ENCODE results near the gene C10orf120. TPM values are rescaled to one million over a fixed set of nuclear protein-coding genes. Genes with fewer than 3 reads are reported as not detected.

Gene C10orf120
- total RNA-seq, 1 donor from 2014 or later, result not detected

DNA sequence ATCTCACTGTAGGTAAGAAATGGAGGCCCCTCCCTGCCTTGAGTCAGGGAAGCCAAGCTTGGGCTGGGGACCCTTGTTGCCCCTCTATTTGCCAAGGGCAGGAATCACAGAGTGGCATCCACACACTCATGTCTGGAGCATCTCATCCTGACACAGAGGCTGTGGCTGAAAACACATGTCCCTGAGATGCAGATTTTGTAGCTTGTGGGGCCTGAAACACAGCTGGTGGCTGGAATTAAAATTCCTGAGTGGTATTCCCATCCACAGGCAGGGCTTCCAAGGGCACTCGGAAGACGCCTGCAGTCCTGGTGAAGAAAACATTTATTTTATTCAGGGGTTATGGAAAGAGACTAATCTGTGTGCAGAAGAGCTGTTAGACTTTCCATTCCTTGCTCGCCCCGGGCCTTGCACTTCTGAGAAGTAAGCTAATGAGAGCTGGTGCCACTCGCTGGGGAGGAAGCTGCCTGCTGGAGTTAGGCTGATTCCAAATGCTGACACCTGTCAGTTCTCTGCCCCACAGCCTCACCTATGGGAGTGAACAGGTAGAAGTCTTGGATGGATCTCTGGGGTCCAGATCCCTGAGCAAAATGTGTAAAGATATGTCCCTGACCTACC, 36.0 kb downstream of the C10orf120 start:
- intact Hi-C loops (cut with micrococcal nuclease), result no loop called here
- no peak overlapping the region for H3K4me3 Mint-ChIP-seq
- no peak for DNase-seq
- H3K27ac Mint-ChIP-seq, result no peak overlapping the region
- H3K9me3 Mint-ChIP-seq, result no peaks in the 10 kb centered on the region
- no peaks in the 10 kb centered on the region for H3K36me3 Mint-ChIP-seq (ENCODE audit: low read depth)
- peaks cover 3% of the 10 kb centered on the region for H3K27me3 Mint-ChIP-seq
- no peaks in the 10 kb centered on the region for H3K4me1 Mint-ChIP-seq

DNA sequence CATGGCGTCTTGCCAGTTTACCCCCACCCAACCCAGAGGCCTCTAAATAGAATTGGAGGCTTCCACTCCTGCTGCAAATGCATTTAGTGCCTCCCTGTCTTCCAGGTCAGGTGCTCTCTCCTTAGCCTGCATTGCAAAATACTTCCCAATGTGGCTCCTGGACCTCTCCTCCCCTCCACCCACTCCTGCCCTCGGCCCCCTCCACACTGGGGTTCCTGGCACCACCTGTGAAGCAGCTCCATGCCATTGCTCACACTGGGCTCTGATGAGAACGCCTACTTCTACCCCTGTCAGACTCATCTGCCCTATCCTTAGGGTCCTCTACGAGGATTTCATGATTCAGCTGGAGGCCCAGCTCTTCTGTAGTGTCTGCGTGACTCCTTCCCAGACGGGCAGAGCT, 37.4 kb downstream of the C10orf120 start:
- H3K9me3 Mint-ChIP-seq, result no peaks in the 10 kb centered on the region
- H3K4me1 Mint-ChIP-seq, result no peaks in the 10 kb centered on the region
- H3K4me3 Mint-ChIP-seq, result no peak overlapping the region
- no peak for DNase-seq
- no peaks in the 10 kb centered on the region for H3K27me3 Mint-ChIP-seq
- intact Hi-C loops (cut with micrococcal nuclease), result no loop called here
- no peaks in the 10 kb centered on the region for H3K36me3 Mint-ChIP-seq (ENCODE audit: low read depth)
- H3K27ac Mint-ChIP-seq, result no peak overlapping the region

- no peak for DNase-seq
- no peak overlapping the region for H3K4me3 Mint-ChIP-seq
- no peaks in the 10 kb centered on the region for H3K4me1 Mint-ChIP-seq
- intact Hi-C loops (cut with micrococcal nuclease), result no loop called here
- H3K27me3 Mint-ChIP-seq, result no peaks in the 10 kb centered on the region
- H3K27ac Mint-ChIP-seq, result no peak overlapping the region
- no peaks in the 10 kb centered on the region for H3K9me3 Mint-ChIP-seq
- H3K36me3 Mint-ChIP-seq (ENCODE audit: low read depth), result no peaks in the 10 kb centered on the region
Observed at GRCh38 chr10:122660696-122661095, 39.0 kb downstream of the C10orf120 start.

- intact Hi-C loops (cut with micrococcal nuclease), result no loop called here
- no peak overlapping the region for H3K27ac Mint-ChIP-seq
Observed at GRCh38 chr10:122659651-122660050, 40.0 kb downstream of the C10orf120 start.

DNA sequence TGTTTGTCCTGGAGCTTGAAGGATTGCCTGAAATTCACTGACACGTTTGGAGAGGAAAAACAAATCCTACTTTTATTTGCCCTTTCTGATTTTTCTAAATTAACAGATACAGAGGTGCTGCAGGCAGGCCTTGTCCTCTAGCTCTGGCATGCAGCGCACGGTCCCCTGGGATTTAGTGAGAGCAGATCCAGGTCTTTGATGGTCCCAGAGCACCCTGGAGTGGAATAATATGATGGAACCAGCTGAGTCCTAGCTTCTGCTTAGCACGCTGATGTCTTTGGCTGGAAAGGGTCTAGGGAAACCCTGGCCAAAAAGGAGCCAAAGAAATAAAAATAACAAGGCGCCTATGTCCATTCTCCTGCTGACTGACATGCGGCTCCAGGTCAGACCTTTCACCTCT, 40.5 kb downstream of the C10orf120 start:
- Mint-ChIP-seq H3K27ac (no peak overlapping the region), H3K4me1 (no peaks in the 10 kb centered on the region), H3K9me3 (no peaks in the 10 kb centered on the region), H3K4me3 (no peak overlapping the region), H3K36me3 (ENCODE audit: low read depth) (no peaks in the 10 kb centered on the region), H3K27me3 (no peaks in the 10 kb centered on the region)
- intact Hi-C loops (cut with micrococcal nuclease), result no loop called here
- no peak for DNase-seq

More at GRCh38 chr10:122659651-122660050, 40.0 kb downstream of the C10orf120 start:
- Mint-ChIP-seq H3K9me3 (no peaks in the 10 kb centered on the region), H3K27me3 (no peaks in the 10 kb centered on the region), H3K36me3 (ENCODE audit: low read depth) (no peaks in the 10 kb centered on the region), H3K4me3 (no peak overlapping the region), H3K4me1 (no peaks in the 10 kb centered on the region)
- no peak for DNase-seq

GRCh38 chr10:122658356-122659049, 41.1 kb downstream of the C10orf120 start:
- Mint-ChIP-seq H3K27ac (peak overlapping the region; percentile 56), H3K27me3 (no peaks in the 10 kb centered on the region), H3K4me1 (no peaks in the 10 kb centered on the region), H3K4me3 (no peak overlapping the region), H3K9me3 (no peaks in the 10 kb centered on the region), H3K36me3 (ENCODE audit: low read depth) (no peaks in the 10 kb centered on the region)
- no peak for DNase-seq
- intact Hi-C loops (cut with micrococcal nuclease), result no loop called here

GRCh38 chr10:122657729-122658128, 41.9 kb downstream of the C10orf120 start:
- Mint-ChIP-seq H3K4me3 (no peak overlapping the region), H3K27ac (no peak overlapping the region), H3K27me3 (peaks cover 4% of the 10 kb centered on the region), H3K36me3 (ENCODE audit: low read depth) (no peaks in the 10 kb centered on the region), H3K9me3 (no peaks in the 10 kb centered on the region), H3K4me1 (no peaks in the 10 kb centered on the region)
- intact Hi-C loops (cut with micrococcal nuclease), result no loop called here
- DNase-seq, result no peak

DNA sequence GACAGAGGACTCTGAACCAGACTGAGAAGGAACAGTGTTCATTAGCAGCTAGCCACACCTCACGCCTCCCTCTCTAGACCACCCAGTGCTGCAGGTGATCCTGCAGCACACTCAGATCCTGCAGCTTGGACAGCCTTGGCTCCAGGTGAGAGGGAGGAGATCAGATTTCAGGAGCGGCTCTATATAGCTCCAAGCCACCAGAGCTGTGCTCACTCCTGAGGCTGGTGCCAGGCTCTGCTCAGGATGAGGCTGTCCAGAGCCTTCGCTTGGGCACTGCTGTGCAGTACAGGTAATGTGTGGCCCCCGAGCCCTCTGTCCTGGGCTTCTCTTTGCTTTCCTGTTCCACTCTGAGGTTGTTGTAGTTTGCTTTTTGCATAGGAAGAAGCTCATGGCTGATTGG, 42.4 kb downstream of the C10orf120 start:
- H3K9me3 Mint-ChIP-seq, result no peaks in the 10 kb centered on the region
- intact Hi-C loops (cut with micrococcal nuclease), result no loop called here
- H3K27ac Mint-ChIP-seq, result no peak overlapping the region

GRCh38 chr10:122656741-122657140, 42.9 kb downstream of the C10orf120 start:
- H3K27ac Mint-ChIP-seq, result no peak overlapping the region
- no peaks in the 10 kb centered on the region for H3K9me3 Mint-ChIP-seq
- no peak for DNase-seq
- H3K4me3 Mint-ChIP-seq, result no peak overlapping the region
- H3K36me3 Mint-ChIP-seq (ENCODE audit: low read depth), result no peaks in the 10 kb centered on the region
- no peaks in the 10 kb centered on the region for H3K4me1 Mint-ChIP-seq
- intact Hi-C loops (cut with micrococcal nuclease), result no loop called here
- peaks cover 8% of the 10 kb centered on the region for H3K27me3 Mint-ChIP-seq

More for the DNA sequence above, 42.4 kb downstream of the C10orf120 start:
- H3K4me3 Mint-ChIP-seq, result no peak overlapping the region
- no peaks in the 10 kb centered on the region for H3K36me3 Mint-ChIP-seq (ENCODE audit: low read depth)
- no peak for DNase-seq
- peaks cover 6% of the 10 kb centered on the region for H3K27me3 Mint-ChIP-seq
- no peaks in the 10 kb centered on the region for H3K4me1 Mint-ChIP-seq

DNA sequence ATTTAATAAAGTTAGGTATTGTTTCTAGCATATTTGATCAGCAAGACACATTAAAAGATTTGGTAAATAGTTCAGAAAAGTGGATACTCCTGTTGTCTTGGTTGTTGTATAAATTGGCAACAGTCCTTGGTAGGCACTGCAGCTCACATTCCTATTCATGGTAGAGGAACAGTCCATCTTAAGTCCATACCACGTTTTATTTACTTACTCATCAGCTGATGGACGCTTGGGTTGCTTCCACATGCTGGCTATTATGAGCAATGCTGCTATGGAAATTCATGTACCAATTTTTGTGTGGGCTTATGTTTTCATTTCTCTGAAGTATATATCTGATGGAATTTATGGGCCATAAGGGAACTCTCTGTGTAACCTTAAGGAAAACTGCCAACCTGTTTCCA, 43.3 kb downstream of the C10orf120 start:
- intact Hi-C loops (cut with micrococcal nuclease), result no loop called here
- no peaks in the 10 kb centered on the region for H3K4me1 Mint-ChIP-seq
- H3K27me3 Mint-ChIP-seq, result peaks cover 8% of the 10 kb centered on the region
- H3K36me3 Mint-ChIP-seq (ENCODE audit: low read depth), result no peaks in the 10 kb centered on the region
- no peak for DNase-seq
- no peak overlapping the region for H3K4me3 Mint-ChIP-seq
- H3K9me3 Mint-ChIP-seq, result no peaks in the 10 kb centered on the region
- no peak overlapping the region for H3K27ac Mint-ChIP-seq

DNA sequence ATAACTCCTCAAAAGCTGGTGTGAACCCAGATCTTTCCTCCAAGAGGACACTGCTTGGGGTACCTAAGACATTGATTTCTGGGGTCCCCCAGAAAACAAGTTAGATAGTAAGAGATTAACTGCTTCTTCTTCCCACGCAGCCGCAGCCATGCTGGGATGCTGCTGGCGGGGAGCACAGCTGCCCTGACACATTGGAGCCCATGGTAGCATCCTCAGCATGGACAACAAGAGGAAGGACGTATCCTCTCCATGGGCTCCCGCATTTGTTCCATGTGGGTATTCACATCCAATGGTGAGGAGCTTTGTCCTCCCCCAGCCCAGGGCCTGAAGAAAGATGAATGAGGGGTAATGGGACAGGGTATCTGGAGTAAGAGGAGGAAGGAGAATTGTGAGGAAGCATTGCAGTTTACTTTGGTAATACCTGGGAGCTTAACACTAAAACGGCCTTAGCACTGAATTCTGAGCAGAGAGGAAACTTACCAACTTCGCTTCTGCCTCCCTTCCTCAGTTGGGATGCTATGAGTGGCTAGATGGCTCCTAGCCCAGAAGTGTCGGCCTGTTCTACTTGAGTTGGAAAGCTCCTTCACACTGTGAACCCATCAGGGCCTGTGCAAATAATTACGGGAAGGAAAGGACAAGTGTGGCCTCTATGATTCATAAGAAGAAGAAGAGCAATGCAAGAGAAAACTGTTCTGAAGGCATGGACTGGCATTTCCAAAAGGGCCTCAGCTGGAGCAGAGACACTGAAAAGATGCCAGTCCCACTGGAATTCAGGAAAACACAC, 43.9 kb downstream of the C10orf120 start:
- Mint-ChIP-seq H3K4me1 (no peaks in the 10 kb centered on the region), H3K36me3 (ENCODE audit: low read depth) (no peaks in the 10 kb centered on the region), H3K27ac (no peak overlapping the region), H3K4me3 (no peak overlapping the region), H3K9me3 (no peaks in the 10 kb centered on the region), H3K27me3 (peaks cover 8% of the 10 kb centered on the region)
- intact Hi-C loops (cut with micrococcal nuclease), result no loop called here
- no peak for DNase-seq

DNA sequence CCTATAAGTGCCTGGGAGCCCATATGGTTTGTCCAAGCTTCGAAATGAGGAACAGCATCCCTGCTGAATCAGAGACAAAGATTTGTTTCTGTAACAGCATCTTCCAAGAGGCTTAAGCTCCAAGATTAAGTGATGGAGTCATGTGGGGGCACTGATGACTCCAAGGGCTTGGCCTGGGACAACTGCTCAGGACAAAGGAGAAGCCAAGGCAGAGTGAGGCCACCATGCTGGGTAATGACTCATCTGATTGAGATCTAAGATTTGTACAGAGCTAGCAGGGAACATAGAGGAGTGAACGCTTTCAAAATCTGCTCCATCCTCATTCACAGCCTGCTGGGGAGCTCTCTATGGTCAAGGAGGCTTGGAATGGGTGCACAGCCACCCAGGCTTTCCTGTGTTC, 49.3 kb downstream of the C10orf120 start:
- Mint-ChIP-seq H3K36me3 (ENCODE audit: low read depth) (no peaks in the 10 kb centered on the region), H3K9me3 (no peaks in the 10 kb centered on the region), H3K27me3 (peaks cover 8% of the 10 kb centered on the region), H3K27ac (no peak overlapping the region), H3K4me3 (no peak overlapping the region), H3K4me1 (no peaks in the 10 kb centered on the region)
- DNase-seq, result no peak
- intact Hi-C loops (cut with micrococcal nuclease), result no loop called here

- intact Hi-C loops (cut with micrococcal nuclease), result no loop called here
- no peaks in the 10 kb centered on the region for H3K9me3 Mint-ChIP-seq
- H3K36me3 Mint-ChIP-seq (ENCODE audit: low read depth), result no peaks in the 10 kb centered on the region
- H3K4me1 Mint-ChIP-seq, result no peaks in the 10 kb centered on the region
- DNase-seq, result no peak
- no peak overlapping the region for H3K4me3 Mint-ChIP-seq
- peaks cover 8% of the 10 kb centered on the region for H3K27me3 Mint-ChIP-seq
- no peak overlapping the region for H3K27ac Mint-ChIP-seq
Observed at GRCh38 chr10:122649903-122650302, 49.7 kb downstream of the C10orf120 start.

Measured in activated CD4-positive, alpha-beta T cell treated with anti-CD3 and anti-CD28 coated beads, Interleukin-2, amount 10 ng/mL, durations not matched to agents 24 days and 14 days (primary cell).